OCI-LY1 (cell line): ENCODE results near the gene ANKDD1B.
"Not testable (repeated sequence)": the region's sequence is repeated elsewhere in the genome, so short reads cannot be mapped to it uniquely, and the experiment has no call there.

ENCODE experiments used
- EZH2 ChIP-seq: fragments of 200-600 bp; sonication (generic), shearing (Covaris generic); IDR thresholded peaks from 2 replicates; pipeline ENCODE4 v1.8.0; 2017; ENCODE audit warnings: borderline replicate concordance, mixed run types, mild to moderate bottlenecking, antibody characterized with exemption, low read length, moderate library complexity, mixed read lengths
- TF ChIP-seq, protein P1 (sequence below): fragments of 200-600 bp; sonication (generic), shearing (Covaris generic); IDR thresholded peaks from 2 replicates; pipeline ENCODE4 v1.5.1; 2017; ENCODE audit warnings: mild to moderate bottlenecking, antibody characterized with exemption, low read length, moderate library complexity, mixed read lengths

DNA sequence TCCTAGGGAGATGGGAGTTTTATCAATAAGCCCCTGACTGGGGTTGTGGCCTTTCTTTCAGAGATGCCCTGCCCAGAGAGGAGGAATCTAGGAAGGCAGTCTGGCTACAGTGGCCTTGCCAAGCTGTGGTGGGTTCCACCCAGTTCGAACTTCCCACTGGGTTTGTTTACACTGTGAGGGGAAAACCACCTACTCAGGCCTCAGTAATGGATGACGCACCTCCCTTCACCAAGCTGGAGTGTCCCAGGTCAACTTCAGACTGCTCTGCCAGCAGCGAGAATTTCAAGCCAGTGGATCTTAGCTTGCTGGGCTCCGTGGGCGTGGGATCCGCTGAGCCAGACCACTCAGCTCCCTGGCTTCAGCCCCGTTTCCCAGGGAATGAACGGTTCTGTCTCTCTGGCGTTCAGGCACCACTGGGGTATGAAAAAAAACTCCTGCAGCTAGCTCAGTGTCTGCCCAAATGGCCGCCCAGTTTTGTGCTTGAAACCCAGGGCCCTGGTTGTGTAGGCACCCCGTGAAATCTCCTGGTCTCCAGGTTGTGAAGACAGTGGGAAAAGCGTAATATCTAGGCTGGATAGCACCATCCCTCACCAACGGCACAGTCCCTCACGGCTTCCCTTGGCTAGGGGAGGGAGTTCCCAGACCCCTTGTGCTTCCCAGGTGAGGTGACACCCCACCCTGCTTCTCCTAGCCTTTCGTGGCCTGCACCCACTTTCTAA lies 45.1 kb upstream of the ANKDD1B start:
- TF ChIP-seq, protein P1, sequence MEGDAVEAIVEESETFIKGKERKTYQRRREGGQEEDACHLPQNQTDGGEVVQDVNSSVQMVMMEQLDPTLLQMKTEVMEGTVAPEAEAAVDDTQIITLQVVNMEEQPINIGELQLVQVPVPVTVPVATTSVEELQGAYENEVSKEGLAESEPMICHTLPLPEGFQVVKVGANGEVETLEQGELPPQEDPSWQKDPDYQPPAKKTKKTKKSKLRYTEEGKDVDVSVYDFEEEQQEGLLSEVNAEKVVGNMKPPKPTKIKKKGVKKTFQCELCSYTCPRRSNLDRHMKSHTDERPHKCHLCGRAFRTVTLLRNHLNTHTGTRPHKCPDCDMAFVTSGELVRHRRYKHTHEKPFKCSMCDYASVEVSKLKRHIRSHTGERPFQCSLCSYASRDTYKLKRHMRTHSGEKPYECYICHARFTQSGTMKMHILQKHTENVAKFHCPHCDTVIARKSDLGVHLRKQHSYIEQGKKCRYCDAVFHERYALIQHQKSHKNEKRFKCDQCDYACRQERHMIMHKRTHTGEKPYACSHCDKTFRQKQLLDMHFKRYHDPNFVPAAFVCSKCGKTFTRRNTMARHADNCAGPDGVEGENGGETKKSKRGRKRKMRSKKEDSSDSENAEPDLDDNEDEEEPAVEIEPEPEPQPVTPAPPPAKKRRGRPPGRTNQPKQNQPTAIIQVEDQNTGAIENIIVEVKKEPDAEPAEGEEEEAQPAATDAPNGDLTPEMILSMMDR, result not testable (repeated sequence)
- TF ChIP-seq EZH2, result not testable (repeated sequence)
